ENCODE measurements around the gene MAD1L1.

Gene MAD1L1

GRCh38 chr7:2242541-2243429 is 10.0 kb upstream of the MAD1L1 start:
- DNase-seq: no peak

GRCh38 chr7:2241580-2242540 is 9.1 kb upstream of the MAD1L1 start, which contains the start of the genes MRM2 and NUDT1:
MRM2 (minus strand) TSS chr7:2242205; CDS start chr7:2242169, 36 bp downstream.
NUDT1 (plus strand) TSS chr7:2242226; CDS start chr7:2244575, 2,349 bp downstream.
- DNase-seq: peak in 53 of 56 donors; percentile 16 to 88 (median 59)

- DNase-seq: no peak
Measured at GRCh38 chr7:2239242-2239641, 6.5 kb upstream of the MAD1L1 start.

GRCh38 chr7:2237109-2237602 is 4.4 kb upstream of the MAD1L1 start:
- peak in 17 of 56 donors; percentile 2 to 47 (median 22) for DNase-seq

- DNase-seq: no peak
Measured at GRCh38 chr7:2233926-2234325, 1.2 kb upstream of the MAD1L1 start.

- no peak for DNase-seq
Measured at GRCh38 chr7:2231992-2232765, 566 bp downstream of the MAD1L1 start.

GRCh38 chr7:2230882-2231281 is 1.9 kb downstream of the MAD1L1 start:
- no peak for DNase-seq

GRCh38 chr7:2230226-2230625 is 2.5 kb downstream of the MAD1L1 start:
- no peak for DNase-seq

GRCh38 chr7:2229467-2229866 is 3.3 kb downstream of the MAD1L1 start:
- DNase-seq: no peak

GRCh38 chr7:2228921-2229320 is 3.8 kb downstream of the MAD1L1 start:
- DNase-seq: no peak

GRCh38 chr7:2227699-2228098 is 5.0 kb downstream of the MAD1L1 start:
- no peak for DNase-seq

GRCh38 chr7:2225830-2226229 is 6.9 kb downstream of the MAD1L1 start:
- DNase-seq: no peak

- DNase-seq: no peak
Measured at GRCh38 chr7:2225336-2225735, 7.4 kb downstream of the MAD1L1 start.

GRCh38 chr7:2224934-2225333 is 7.8 kb downstream of the MAD1L1 start:
- DNase-seq: no peak

- no peak for DNase-seq
Measured at GRCh38 chr7:2224491-2224928, 8.2 kb downstream of the MAD1L1 start.

GRCh38 chr7:2223321-2223720 is 9.4 kb downstream of the MAD1L1 start:
- no peak for DNase-seq

- DNase-seq: no peak
Measured at GRCh38 chr7:2222516-2222915, 10.2 kb downstream of the MAD1L1 start.

GRCh38 chr7:2220954-2221353 is 11.8 kb downstream of the MAD1L1 start:
- DNase-seq: no peak

- DNase-seq: no peak
Measured at GRCh38 chr7:2220506-2220905, 12.2 kb downstream of the MAD1L1 start.

GRCh38 chr7:2220030-2220429 is 12.7 kb downstream of the MAD1L1 start:
- no peak for DNase-seq

GRCh38 chr7:2219606-2220005 is 13.1 kb downstream of the MAD1L1 start:
- DNase-seq: no peak

Measured in nucleus accumbens (tissue), 56 donors.